Right lobe of liver (tissue), 6 donors: Measurements from ENCODE around the gene BUB3. TPM values are rescaled to one million over a fixed set of nuclear protein-coding genes. Genes with fewer than 3 reads are reported as not detected.

Source experiments
- ATAC-seq, 4 donors: fragments of 200-7000 bp; cut with Tn5 transposase; one replicate each; pipeline ENCODE4 v1.9.1; 2020; ENCODE audit warnings: mild to moderate bottlenecking in 4 of 4, moderate library complexity in 4 of 4
- DNase-seq, 3 donors: peaks; one replicate each; pipeline ENCODE4 v3.0.0-alpha.2; 2020
- H3K27ac ChIP-seq, 3 donors: fragments of 200-600 bp; one replicate each; pipeline ENCODE4 v1.8.0; 2022
- H3K27me3 ChIP-seq, 2 donors: fragments of 200-600 bp; one replicate each; pipeline ENCODE4 v1.8.0; 2022
- H3K36me3 ChIP-seq, 4 donors: fragments of 200-600 bp; sonication (generic) in 1 of 4; one replicate each; pipeline versions ENCODE4 v1.5.1 to v1.8.0; 2017 to 2022; ENCODE audit warnings: control low read depth in 1 of 4
- H3K4me1 ChIP-seq, 4 donors: fragments of 200-600 bp; sonication (generic) in 1 of 4; one replicate each; pipeline versions ENCODE4 v1.5.1 to v1.8.0; 2017 to 2022; ENCODE audit warnings: control low read depth in 1 of 4
- H3K4me3 ChIP-seq, 3 donors: fragments of 200-600 bp; one replicate each; pipeline ENCODE4 v1.8.0; 2022
- H3K9me3 ChIP-seq, 4 donors: fragments of 200-600 bp; sonication (generic) in 1 of 4; one replicate each; pipeline versions ENCODE4 v1.5.1 to v1.8.0; 2017 to 2022; ENCODE audit warnings: control low read depth in 1 of 4
- POLR2A ChIP-seq: fragments of 450-650 bp; IDR thresholded peaks from one replicate; pipeline ENCODE4 v1.6.1; 2017; ENCODE audit warnings: antibody characterized with exemption, mild to moderate bottlenecking
- WGBS: methylation state at CpG from one replicate; pipeline ENCODE4 v1.1.6; 2018; ENCODE audit warnings: low coverage, low lambda C conversion rate; ENCODE audit not compliant: insufficient coverage; ENCODE audit errors: missing lambda C conversion rate; 5-methylcytosine and 5-hydroxymethylcytosine counted together
- intact Hi-C, 2 donors: fragments of 100-400 bp; cut with DNase I; formaldehyde crosslinking; loops; one replicate each; pipeline versions ENCODE4 v1.11.2 to v1.14.1; 2022
- total RNA-seq, 6 experiments: library from RNA; depleted of rRNA in 2 of 6; stranded (reverse); fragments of >200 nt in 2 of 6; fragmentation: NEBNext Ultra II Directional in 3 of 6; extraction: Animal tissue kit (Norgen Biotek cat#: 25700) in 3 of 6; gene quantifications; one replicate each; pipeline versions ENCODE4 v1.1.0 to v1.2.4, GENCODE V29; 2016 to 2023
- TF ChIP-seq, protein P1 (sequence below), 4 donors: fragments of 200-600 bp in 3 of 4; fragments of 450-650 bp in 1 of 4; IDR thresholded peaks; one replicate each; pipeline versions ENCODE4 v1.5.1 to v1.8.0; 2016 to 2022; ENCODE audit warnings: antibody characterized with exemption in 4 of 4, mild to moderate bottlenecking in 2 of 4
- donor health status: DM: no; HTN: yes; CAD: no.
- donor health status: DM: no; HTN: no; CAD: no.
- donor health status: DM: no; HTN: no; CAD: no.
- donor health status: DM: no; HTN: yes; CAD: no.
- donor health status: DM: no; HTN: yes; CAD: no.

Gene BUB3
- total RNA-seq, 6 experiments from 2014 or later = 24.1 to 50.9 (median 31.2) TPM

DNA sequence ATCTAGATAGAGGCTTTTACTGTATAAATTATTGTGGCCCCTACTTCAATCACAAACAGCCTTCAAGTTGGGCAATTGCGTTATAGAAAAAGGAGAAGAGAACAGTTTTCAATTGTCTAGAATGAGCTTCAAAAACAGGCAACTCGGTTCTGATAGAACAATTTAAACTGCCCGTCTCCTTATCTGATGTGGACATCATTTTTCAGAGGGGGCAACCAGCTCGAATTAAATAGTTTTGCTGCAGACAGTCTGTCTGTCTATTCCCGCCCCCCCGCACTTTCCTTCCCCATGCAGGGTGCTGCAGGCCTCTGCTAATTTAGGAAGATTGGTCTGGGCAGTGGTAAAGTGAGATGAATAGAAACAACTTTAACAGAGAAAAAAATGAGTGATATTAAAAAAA lies 58.4 kb downstream of the BUB3 start:
- H3K4me3 ChIP-seq = no peak overlapping the region
- WGBS = 79% methylated on average over 6 of the region's 6 CpGs
- no peaks in the 10 kb centered on the region for H3K4me1 ChIP-seq
- H3K27ac ChIP-seq = no peak overlapping the region
- intact Hi-C loops = no loop called here
- H3K9me3 ChIP-seq = no peaks in the 10 kb centered on the region
- no peaks in the 10 kb centered on the region for H3K36me3 ChIP-seq
- ATAC-seq = no peak
- H3K27me3 ChIP-seq = no peaks in the 10 kb centered on the region
- DNase-seq = no peak
- no peak for TF ChIP-seq POLR2A
- TF ChIP-seq, protein P1, sequence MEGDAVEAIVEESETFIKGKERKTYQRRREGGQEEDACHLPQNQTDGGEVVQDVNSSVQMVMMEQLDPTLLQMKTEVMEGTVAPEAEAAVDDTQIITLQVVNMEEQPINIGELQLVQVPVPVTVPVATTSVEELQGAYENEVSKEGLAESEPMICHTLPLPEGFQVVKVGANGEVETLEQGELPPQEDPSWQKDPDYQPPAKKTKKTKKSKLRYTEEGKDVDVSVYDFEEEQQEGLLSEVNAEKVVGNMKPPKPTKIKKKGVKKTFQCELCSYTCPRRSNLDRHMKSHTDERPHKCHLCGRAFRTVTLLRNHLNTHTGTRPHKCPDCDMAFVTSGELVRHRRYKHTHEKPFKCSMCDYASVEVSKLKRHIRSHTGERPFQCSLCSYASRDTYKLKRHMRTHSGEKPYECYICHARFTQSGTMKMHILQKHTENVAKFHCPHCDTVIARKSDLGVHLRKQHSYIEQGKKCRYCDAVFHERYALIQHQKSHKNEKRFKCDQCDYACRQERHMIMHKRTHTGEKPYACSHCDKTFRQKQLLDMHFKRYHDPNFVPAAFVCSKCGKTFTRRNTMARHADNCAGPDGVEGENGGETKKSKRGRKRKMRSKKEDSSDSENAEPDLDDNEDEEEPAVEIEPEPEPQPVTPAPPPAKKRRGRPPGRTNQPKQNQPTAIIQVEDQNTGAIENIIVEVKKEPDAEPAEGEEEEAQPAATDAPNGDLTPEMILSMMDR (IDR thresholded peaks at IDR 0.05) = no peak

DNA sequence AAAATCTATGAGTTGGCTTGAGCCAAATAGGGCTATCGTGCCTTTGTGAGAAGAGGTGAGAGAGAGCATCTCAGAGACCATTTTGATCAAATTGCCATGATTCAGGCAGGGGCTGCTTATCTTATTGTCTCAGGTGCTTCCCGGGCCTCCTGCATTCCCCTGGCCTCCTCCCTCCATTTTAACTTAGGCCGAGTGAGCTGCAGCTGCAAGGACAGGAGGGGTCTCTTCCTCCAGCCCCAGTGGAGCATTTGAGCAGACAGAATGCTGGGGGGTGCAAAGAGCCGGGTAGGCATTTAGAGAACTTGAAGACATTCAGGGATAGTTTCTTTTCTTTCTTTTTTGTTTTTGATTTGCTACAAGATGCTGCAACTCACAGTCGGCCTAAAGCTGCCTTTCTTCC lies 59.0 kb downstream of the BUB3 start:
- Histone ChIP-seq H3K4me1 (no peaks in the 10 kb centered on the region), H3K36me3 (no peaks in the 10 kb centered on the region), H3K9me3 (no peaks in the 10 kb centered on the region), H3K4me3 (no peak overlapping the region), H3K27ac (no peak overlapping the region), H3K27me3 (no peaks in the 10 kb centered on the region)
- 69% methylated on average over 4 of the region's 5 CpGs for WGBS
- no peak for ATAC-seq
- TF ChIP-seq POLR2A = no peak
- TF ChIP-seq, protein P1 (IDR thresholded peaks at IDR 0.05) = no peak
- intact Hi-C loops = no loop called here
- DNase-seq = no peak

Other genes with a start within 250 kb of the BUB3 start
- not detected for gene FAM24A, start 243.8 kb upstream of the BUB3 start, total RNA-seq
- gene C10orf88, start 200.2 kb upstream of the BUB3 start, total RNA-seq = 1 to 10 TPM; 2.0 to 4.5 (median 3.3) TPM
- gene PSTK, start 174.0 kb upstream of the BUB3 start, total RNA-seq = 1 to 10 TPM; 3.0 to 6.9 (median 4.0) TPM
- gene IKZF5, start 145.6 kb upstream of the BUB3 start, total RNA-seq = 10 to 100 TPM in 2 of 6 experiments, 1 to 10 TPM in 4; 4.1 to 15.8 (median 8.3) TPM
- 100 to 1,000 TPM in 4 of 6 experiments, 10 to 100 TPM in 2; 73.6 to 591 (median 273) TPM for gene ACADSB, start 145.4 kb upstream of the BUB3 start, total RNA-seq
- gene HMX3, start 18.4 kb upstream of the BUB3 start, total RNA-seq = not detected
- gene HMX2, start 6.3 kb upstream of the BUB3 start, total RNA-seq = not detected